CD4-positive, alpha-beta T cell (primary cell): ENCODE data around the gene ZBTB7C. TPM values are rescaled to one million over a fixed set of nuclear protein-coding genes. Genes with fewer than 3 reads are reported as not detected.

Source experiments
- ATAC-seq: fragments of 200-7000 bp; cut with Tn5 transposase; one replicate; pipeline ENCODE4 v1.10.0; 2022; ENCODE audit warnings: mild to moderate bottlenecking; ENCODE audit not compliant: poor library complexity
- CTCF ChIA-PET: fragments of 350-600 bp; sonication (Branson Sonifier 250); formaldehyde crosslinking; loops from one replicate; lab custom pipeline; 2021; ENCODE audit warnings: antibody characterized with exemption, inconsistent platforms; lab: Charles Lee
- POLR2A ChIA-PET: fragments of 350-600 bp; sonication (Branson Sonifier 250); formaldehyde crosslinking; loops from one replicate; lab custom pipeline; 2021; ENCODE audit warnings: antibody characterized with exemption, inconsistent platforms; lab: Charles Lee
- DNase-seq, 14 experiments: peaks; one replicate each; pipeline ENCODE4 v3.0.0-alpha.2; 2013 to 2020; ENCODE audit warnings: mixed read lengths in 2 of 14
- H3K27ac ChIP-seq, 2 donors: one replicate each; pipeline versions ENCODE4 v1.5.1 to v1.7.0; 2013; ENCODE audit warnings: low read length in 2 of 2, low read depth in 1 of 2, mild to moderate bottlenecking in 1 of 2
- H3K27me3 ChIP-seq, 2 experiments: 1 replicate in 1 of 2; 2 replicates in 1 of 2; pipeline versions ENCODE4 v1.6.1 to v1.7.0; 2013; ENCODE audit warnings: low read length in 2 of 2, control low read depth in 1 of 2, mild to moderate bottlenecking in 1 of 2, moderate library complexity in 1 of 2; ENCODE audit not compliant: insufficient read depth in 2 of 2, control insufficient read depth in 1 of 2
- H3K36me3 ChIP-seq: one replicate; pipeline ENCODE4 v1.6.1; 2013; ENCODE audit warnings: low read length, control low read depth; ENCODE audit not compliant: insufficient read depth
- H3K4me1 ChIP-seq: one replicate; pipeline ENCODE4 v1.6.1; 2013; ENCODE audit warnings: low read length, control low read depth; ENCODE audit not compliant: insufficient read depth
- H3K4me3 ChIP-seq: one replicate; pipeline ENCODE4 v1.5.1; 2013; ENCODE audit warnings: mild to moderate bottlenecking, low read length, moderate library complexity
- H3K9me3 ChIP-seq, 2 experiments: 1 replicate in 1 of 2; 2 replicates in 1 of 2; pipeline versions ENCODE4 v1.6.1 to v1.7.0; 2013; ENCODE audit warnings: low read length in 2 of 2, mild to moderate bottlenecking in 2 of 2, control low read depth in 1 of 2, moderate library complexity in 1 of 2; ENCODE audit not compliant: control insufficient read depth in 1 of 2, insufficient read depth in 1 of 2
- H3K27ac Mint-ChIP-seq: one replicate; pipeline ENCODE4 v1.8.0; 2020; ENCODE audit warnings: mixed read lengths
- H3K27me3 Mint-ChIP-seq: one replicate; pipeline ENCODE4 v1.8.0; 2021; ENCODE audit warnings: mixed read lengths
- H3K36me3 Mint-ChIP-seq: one replicate; pipeline ENCODE4 v1.8.0; 2021; ENCODE audit warnings: low read depth, mixed read lengths
- H3K4me1 Mint-ChIP-seq: one replicate; pipeline ENCODE4 v1.8.0; 2021; ENCODE audit warnings: low read depth, mixed read lengths
- H3K4me3 Mint-ChIP-seq: one replicate; pipeline ENCODE4 v1.8.0; 2020; ENCODE audit warnings: mild to moderate bottlenecking, mixed read lengths
- H3K9me3 Mint-ChIP-seq: one replicate; pipeline ENCODE4 v1.8.0; 2020; ENCODE audit warnings: mixed read lengths
- intact Hi-C, 2 experiments: fragments of 100-400 bp; cut with DNase I in 1 of 2; cut with micrococcal nuclease in 1 of 2; formaldehyde crosslinking; loops; one replicate each; pipeline versions ENCODE4 v1.15.1 to v1.9.0; 2023 to 2025; cut with DNase I, micrococcal nuclease
- total RNA-seq, 174 experiments: library from RNA in 2 of 174; stranded (reverse) in 2 of 174; gene quantifications; one replicate each; pipeline ENCODE4 v1.2.3 and lab custom pipeline; 2021 to 2026
- TF ChIP-seq, protein P1 (sequence below): fragments of 200-600 bp; IDR thresholded peaks from one replicate; pipeline ENCODE4 v1.8.0; 2022; ENCODE audit warnings: antibody characterized with exemption, mild to moderate bottlenecking

Gene ZBTB7C
- total RNA-seq, 2 experiments from 2014 or later = not detected

DNA sequence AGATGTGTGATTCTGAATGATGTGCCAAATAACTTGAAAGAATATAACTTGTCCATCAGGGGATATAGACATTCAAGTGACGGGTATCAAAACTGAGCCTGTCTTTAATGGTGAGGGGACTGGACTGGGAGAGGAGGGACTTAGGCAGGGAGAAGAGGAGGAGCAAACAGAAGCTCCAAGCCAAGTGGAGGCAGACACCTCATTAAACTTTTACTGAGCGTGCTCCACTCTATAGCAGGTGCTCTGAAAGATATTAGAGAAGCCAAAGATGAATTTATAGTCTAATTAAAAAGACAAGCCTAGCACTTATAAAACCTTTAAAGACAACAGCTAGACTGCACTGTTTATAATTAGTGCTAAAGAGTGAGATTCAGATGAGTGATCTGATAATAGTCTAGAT, 431.0 kb downstream of the ZBTB7C start:
- Mint-ChIP-seq H3K27ac (no peak overlapping the region), H3K9me3 (no peaks in the 10 kb centered on the region), H3K36me3 (no peaks in the 10 kb centered on the region), H3K4me3 (no peak overlapping the region), H3K27me3 (peaks cover 6% of the 10 kb centered on the region), H3K4me1 (no peaks in the 10 kb centered on the region)
- no peak for DNase-seq
- Histone ChIP-seq H3K4me1 (no peaks in the 10 kb centered on the region), H3K9me3 (no peaks in the 10 kb centered on the region), H3K27me3 (no peaks in the 10 kb centered on the region), H3K36me3 (no peaks in the 10 kb centered on the region), H3K27ac (no peak overlapping the region), H3K4me3 (no peak overlapping the region)
- TF ChIP-seq, protein P1, sequence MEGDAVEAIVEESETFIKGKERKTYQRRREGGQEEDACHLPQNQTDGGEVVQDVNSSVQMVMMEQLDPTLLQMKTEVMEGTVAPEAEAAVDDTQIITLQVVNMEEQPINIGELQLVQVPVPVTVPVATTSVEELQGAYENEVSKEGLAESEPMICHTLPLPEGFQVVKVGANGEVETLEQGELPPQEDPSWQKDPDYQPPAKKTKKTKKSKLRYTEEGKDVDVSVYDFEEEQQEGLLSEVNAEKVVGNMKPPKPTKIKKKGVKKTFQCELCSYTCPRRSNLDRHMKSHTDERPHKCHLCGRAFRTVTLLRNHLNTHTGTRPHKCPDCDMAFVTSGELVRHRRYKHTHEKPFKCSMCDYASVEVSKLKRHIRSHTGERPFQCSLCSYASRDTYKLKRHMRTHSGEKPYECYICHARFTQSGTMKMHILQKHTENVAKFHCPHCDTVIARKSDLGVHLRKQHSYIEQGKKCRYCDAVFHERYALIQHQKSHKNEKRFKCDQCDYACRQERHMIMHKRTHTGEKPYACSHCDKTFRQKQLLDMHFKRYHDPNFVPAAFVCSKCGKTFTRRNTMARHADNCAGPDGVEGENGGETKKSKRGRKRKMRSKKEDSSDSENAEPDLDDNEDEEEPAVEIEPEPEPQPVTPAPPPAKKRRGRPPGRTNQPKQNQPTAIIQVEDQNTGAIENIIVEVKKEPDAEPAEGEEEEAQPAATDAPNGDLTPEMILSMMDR = no peak
- no peak for ATAC-seq
- intact Hi-C loops = no loop called here
- POLR2A ChIA-PET = no interaction called here
- CTCF ChIA-PET = no interaction called here

Other genes starting within 250 kb of the ZBTB7C start
- gene CTIF, start 129.6 kb upstream of the ZBTB7C start, total RNA-seq = 1 to 10 TPM; 1.1 to 2.9 TPM